Endodermal cell (in vitro differentiated cells): ENCODE data around the gene OR5AU1. TPM values are rescaled to one million over a fixed set of nuclear protein-coding genes. Genes with fewer than 3 reads are reported as not detected.

Source experiments
- DNase-seq: peaks from one replicate; pipeline ENCODE4 v3.0.0-alpha.2; 2017
- H3K27ac ChIP-seq: 2 replicates; pipeline ENCODE4 v1.5.1; 2013; ENCODE audit warnings: mild to moderate bottlenecking, low read depth, low read length, moderate library complexity
- H3K27me3 ChIP-seq: 2 replicates; pipeline ENCODE4 v1.6.1; 2013; ENCODE audit warnings: mild to moderate bottlenecking, low read length, moderate library complexity; ENCODE audit not compliant: insufficient read depth, control insufficient read depth, poor library complexity, severe bottlenecking
- H3K36me3 ChIP-seq: 2 replicates; pipeline ENCODE4 v1.7.0; 2013; ENCODE audit warnings: mild to moderate bottlenecking, low read length, moderate library complexity; ENCODE audit not compliant: control insufficient read depth, insufficient read depth
- H3K4me1 ChIP-seq: one replicate; pipeline ENCODE4 v1.7.0; 2013; ENCODE audit warnings: low read length; ENCODE audit not compliant: control insufficient read depth, insufficient read depth
- H3K4me3 ChIP-seq: 2 replicates; pipeline ENCODE4 v1.5.1; 2013; ENCODE audit warnings: mild to moderate bottlenecking, low read length, moderate library complexity
- H3K9ac ChIP-seq: 2 replicates; pipeline ENCODE4 v1.6.1; 2013; ENCODE audit warnings: mild to moderate bottlenecking, low read length, moderate library complexity; ENCODE audit not compliant: poor library complexity, severe bottlenecking; ENCODE audit errors: extremely low read depth
- H3K9me3 ChIP-seq: 2 replicates; pipeline ENCODE4 v1.6.1; 2013; ENCODE audit warnings: mild to moderate bottlenecking, low read length, moderate library complexity; ENCODE audit not compliant: control insufficient read depth
- H3K27ac Mint-ChIP-seq: 2 replicates; pipeline ENCODE4 v1.8.0; 2020; ENCODE audit warnings: mixed read lengths
- H3K27me3 Mint-ChIP-seq: 2 replicates; pipeline ENCODE4 v1.8.0; 2021; ENCODE audit warnings: mild to moderate bottlenecking, mixed read lengths; ENCODE audit not compliant: insufficient read depth
- H3K36me3 Mint-ChIP-seq: 2 replicates; pipeline ENCODE4 v1.8.0; 2020; ENCODE audit warnings: low read depth, mixed read lengths
- H3K4me1 Mint-ChIP-seq: 2 replicates; pipeline ENCODE4 v1.8.0; 2020; ENCODE audit warnings: mixed read lengths
- H3K4me3 Mint-ChIP-seq: 2 replicates; pipeline ENCODE4 v1.8.0; 2020; ENCODE audit warnings: mild to moderate bottlenecking, moderate library complexity, mixed read lengths
- H3K9me3 Mint-ChIP-seq: 2 replicates; pipeline ENCODE4 v1.8.0; 2020; ENCODE audit warnings: mild to moderate bottlenecking, mixed read lengths
- WGBS, 2 experiments: methylation state at CpG; one replicate each; pipeline versions ENCODE4 v1.1.5 to v1.1.7; 2013; ENCODE audit warnings: missing lambda C conversion rate in 2 of 2, mixed read lengths in 1 of 2; ENCODE audit not compliant: insufficient coverage in 1 of 2, insufficient read length in 1 of 2; 5-methylcytosine and 5-hydroxymethylcytosine counted together
- total RNA-seq, 2 donors: library from RNA; stranded (reverse); fragmentation: NEBNext Ultra II Directional in 1 of 2; extraction: Animal tissue kit (Norgen Biotek cat#: 25700) in 1 of 2; gene quantifications; 2 replicates in 1 of 2; 3 replicates in 1 of 2; pipeline ENCODE4 v1.2.1, GENCODE V29; 2021
- TF ChIP-seq, protein P1 (sequence below): fragments of 200-600 bp; sonication (generic); conservative IDR thresholded peaks from 2 replicates; pipeline ENCODE4 v1.5.0; 2021; ENCODE audit warnings: antibody characterized with exemption, mild to moderate bottlenecking

Gene OR5AU1
- total RNA-seq, 2 donors from 2014 or later: not detected

DNA sequence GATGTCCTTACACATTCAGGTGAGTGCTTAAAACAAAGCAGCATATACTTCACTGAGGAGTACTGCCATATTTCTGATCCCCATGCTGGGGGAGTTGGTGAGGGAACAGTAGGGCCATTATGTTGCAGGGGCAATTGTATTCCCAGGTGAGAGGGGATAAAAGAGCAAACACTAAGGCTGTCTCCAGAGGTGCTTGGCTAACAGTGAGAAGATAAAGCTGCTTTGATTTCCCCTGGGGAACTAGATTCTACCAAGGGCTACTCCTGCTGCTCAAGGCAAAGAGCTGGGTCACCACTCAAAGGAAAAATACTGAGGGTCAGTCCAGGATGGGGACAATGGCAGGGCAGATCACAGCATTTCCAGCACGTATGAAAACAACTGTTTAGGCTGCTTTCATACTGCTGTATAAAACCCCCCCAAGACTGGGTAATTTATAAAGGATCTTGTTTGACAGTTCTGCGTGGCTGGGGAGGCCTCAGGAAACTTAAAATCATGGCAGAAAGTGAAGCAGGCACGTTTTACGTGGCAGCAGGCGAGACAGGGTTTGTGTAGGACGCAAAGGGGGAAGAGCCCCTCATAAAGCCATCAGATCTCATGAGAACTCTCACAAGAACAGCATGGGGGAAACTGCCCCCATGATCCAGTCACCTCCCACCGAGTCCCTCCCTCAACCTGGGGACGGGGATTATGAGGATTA is 47.8 kb upstream of the OR5AU1 start:
- peak overlapping the region; percentile 84 for H3K27ac Mint-ChIP-seq
- H3K4me3 Mint-ChIP-seq: peak overlapping the region; percentile 25

GRCh38 chr14:21202463-21203358 is 46.8 kb upstream of the OR5AU1 start:
- Mint-ChIP-seq H3K36me3 (peaks cover 26% of the 10 kb centered on the region), H3K4me3 (no peak overlapping the region), H3K9me3 (no peaks in the 10 kb centered on the region), H3K4me1 (peaks cover 52% of the 10 kb centered on the region), H3K27me3 (no peaks in the 10 kb centered on the region), H3K27ac (peak overlapping the region; percentile 8)
- TF ChIP-seq, protein P1, sequence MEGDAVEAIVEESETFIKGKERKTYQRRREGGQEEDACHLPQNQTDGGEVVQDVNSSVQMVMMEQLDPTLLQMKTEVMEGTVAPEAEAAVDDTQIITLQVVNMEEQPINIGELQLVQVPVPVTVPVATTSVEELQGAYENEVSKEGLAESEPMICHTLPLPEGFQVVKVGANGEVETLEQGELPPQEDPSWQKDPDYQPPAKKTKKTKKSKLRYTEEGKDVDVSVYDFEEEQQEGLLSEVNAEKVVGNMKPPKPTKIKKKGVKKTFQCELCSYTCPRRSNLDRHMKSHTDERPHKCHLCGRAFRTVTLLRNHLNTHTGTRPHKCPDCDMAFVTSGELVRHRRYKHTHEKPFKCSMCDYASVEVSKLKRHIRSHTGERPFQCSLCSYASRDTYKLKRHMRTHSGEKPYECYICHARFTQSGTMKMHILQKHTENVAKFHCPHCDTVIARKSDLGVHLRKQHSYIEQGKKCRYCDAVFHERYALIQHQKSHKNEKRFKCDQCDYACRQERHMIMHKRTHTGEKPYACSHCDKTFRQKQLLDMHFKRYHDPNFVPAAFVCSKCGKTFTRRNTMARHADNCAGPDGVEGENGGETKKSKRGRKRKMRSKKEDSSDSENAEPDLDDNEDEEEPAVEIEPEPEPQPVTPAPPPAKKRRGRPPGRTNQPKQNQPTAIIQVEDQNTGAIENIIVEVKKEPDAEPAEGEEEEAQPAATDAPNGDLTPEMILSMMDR: no peak
- WGBS, 2 experiments: 94 to 98% methylated on average over 4 of the region's 4 CpGs
- no peaks in the 10 kb centered on the region for H3K27me3 ChIP-seq
- peaks cover 60% of the 10 kb centered on the region for H3K36me3 ChIP-seq
- no peak for DNase-seq
- H3K9me3 ChIP-seq: no peaks in the 10 kb centered on the region
- H3K27ac ChIP-seq: no peak overlapping the region
- peaks cover 28% of the 10 kb centered on the region for H3K4me1 ChIP-seq
- H3K4me3 ChIP-seq: no peak overlapping the region
- H3K9ac ChIP-seq: no peak overlapping the region

More for the DNA sequence above, 47.8 kb upstream of the OR5AU1 start:
- WGBS, 2 experiments: 79 to 87% methylated on average over 5 to 6 of the region's 8 CpGs
- peak; percentile 69 for DNase-seq
- peaks cover 69% of the 10 kb centered on the region for H3K36me3 ChIP-seq
- H3K27ac ChIP-seq: peak overlapping the region; percentile 45
- no peaks in the 10 kb centered on the region for H3K9me3 ChIP-seq
- peak overlapping the region; percentile 20 for H3K4me3 ChIP-seq
- H3K27me3 ChIP-seq: no peaks in the 10 kb centered on the region
- Mint-ChIP-seq H3K9me3 (no peaks in the 10 kb centered on the region), H3K36me3 (peaks cover 35% of the 10 kb centered on the region), H3K27me3 (no peaks in the 10 kb centered on the region), H3K4me1 (peaks cover 61% of the 10 kb centered on the region)
- peaks cover 33% of the 10 kb centered on the region for H3K4me1 ChIP-seq
- H3K9ac ChIP-seq: no peak overlapping the region
- TF ChIP-seq, protein P1: no peak

GRCh38 chr14:21201732-21202462 is 46.0 kb upstream of the OR5AU1 start:
- Histone ChIP-seq H3K36me3 (peaks cover 52% of the 10 kb centered on the region), H3K27ac (no peak overlapping the region), H3K27me3 (no peaks in the 10 kb centered on the region), H3K4me1 (peaks cover 22% of the 10 kb centered on the region), H3K4me3 (no peak overlapping the region), H3K9ac (no peak overlapping the region), H3K9me3 (no peaks in the 10 kb centered on the region)
- 84 to 87% methylated on average over 10 to 12 of the region's 12 CpGs for WGBS, 2 experiments
- peaks cover 21% of the 10 kb centered on the region for H3K36me3 Mint-ChIP-seq
- no peaks in the 10 kb centered on the region for H3K27me3 Mint-ChIP-seq
- no peak overlapping the region for H3K27ac Mint-ChIP-seq
- TF ChIP-seq, protein P1: no peak
- DNase-seq: no peak
- no peaks in the 10 kb centered on the region for H3K9me3 Mint-ChIP-seq
- peaks cover 44% of the 10 kb centered on the region for H3K4me1 Mint-ChIP-seq
- H3K4me3 Mint-ChIP-seq: no peak overlapping the region
